ENCODE data around the gene TXN. TPM values are rescaled to one million over a fixed set of nuclear protein-coding genes. Genes with fewer than 3 reads are reported as not detected.

Gene TXN
- total RNA-seq, 1 donor from 2014 or later, result 156 TPM

DNA sequence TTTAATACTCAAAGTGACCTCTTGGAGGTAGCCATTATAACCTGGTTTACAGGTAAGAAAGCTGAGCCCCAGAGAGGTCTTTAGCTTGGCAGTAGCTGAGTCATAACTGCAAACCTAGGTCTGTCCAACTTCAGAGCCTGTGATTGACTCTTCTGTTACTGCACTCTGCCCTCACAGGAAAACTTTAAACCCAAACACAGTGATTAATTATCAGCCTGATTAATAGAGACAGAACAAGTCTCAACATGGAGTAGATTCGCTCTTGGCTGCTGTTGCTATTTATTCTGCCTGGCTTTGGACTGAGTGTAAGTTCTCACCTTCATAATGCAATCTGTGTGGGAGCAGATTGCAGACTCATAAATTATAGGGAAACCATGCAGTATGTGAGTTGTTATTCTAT is 27.4 kb upstream of the TXN start:
- Mint-ChIP-seq H3K36me3 (ENCODE audit: low read depth, unreplicated experiment) (no peaks in the 10 kb centered on the region), H3K4me1 (ENCODE audit: unreplicated experiment) (no peaks in the 10 kb centered on the region), H3K9me3 (ENCODE audit: unreplicated experiment) (no peaks in the 10 kb centered on the region), H3K27me3 (ENCODE audit: unreplicated experiment) (peaks cover 2% of the 10 kb centered on the region), H3K4me3 (ENCODE audit: unreplicated experiment) (no peak overlapping the region), H3K27ac (ENCODE audit: unreplicated experiment) (no peak overlapping the region)
- no peak for DNase-seq (ENCODE audit: low spot score)
- TF ChIP-seq CTCF (IDR thresholded peaks at IDR 0.05; ENCODE audit: unreplicated experiment), result no peak

- H3K9me3 Mint-ChIP-seq (ENCODE audit: unreplicated experiment), result no peaks in the 10 kb centered on the region
- peaks cover 2% of the 10 kb centered on the region for H3K27me3 Mint-ChIP-seq (ENCODE audit: unreplicated experiment)
- no peak overlapping the region for H3K27ac Mint-ChIP-seq (ENCODE audit: unreplicated experiment)
- H3K4me1 Mint-ChIP-seq (ENCODE audit: unreplicated experiment), result no peaks in the 10 kb centered on the region
- H3K36me3 Mint-ChIP-seq (ENCODE audit: low read depth, unreplicated experiment), result no peaks in the 10 kb centered on the region
- no peak overlapping the region for H3K4me3 Mint-ChIP-seq (ENCODE audit: unreplicated experiment)
- TF ChIP-seq CTCF (IDR thresholded peaks at IDR 0.05; ENCODE audit: unreplicated experiment), result no peak
- DNase-seq (ENCODE audit: low spot score), result no peak
These were observed 26.4 kb upstream of the TXN start for GRCh38 chr9:110282739-110283081.

GRCh38 chr9:110282018-110282738 is 25.9 kb upstream of the TXN start:
- H3K9me3 Mint-ChIP-seq (ENCODE audit: unreplicated experiment), result no peaks in the 10 kb centered on the region
- DNase-seq (ENCODE audit: low spot score), result no peak
- peaks cover 2% of the 10 kb centered on the region for H3K27me3 Mint-ChIP-seq (ENCODE audit: unreplicated experiment)
- no peaks in the 10 kb centered on the region for H3K36me3 Mint-ChIP-seq (ENCODE audit: low read depth, unreplicated experiment)
- H3K4me1 Mint-ChIP-seq (ENCODE audit: unreplicated experiment), result no peaks in the 10 kb centered on the region
- no peak for TF ChIP-seq CTCF (IDR thresholded peaks at IDR 0.05; ENCODE audit: unreplicated experiment)
- H3K4me3 Mint-ChIP-seq (ENCODE audit: unreplicated experiment), result no peak overlapping the region
- H3K27ac Mint-ChIP-seq (ENCODE audit: unreplicated experiment), result no peak overlapping the region

DNA sequence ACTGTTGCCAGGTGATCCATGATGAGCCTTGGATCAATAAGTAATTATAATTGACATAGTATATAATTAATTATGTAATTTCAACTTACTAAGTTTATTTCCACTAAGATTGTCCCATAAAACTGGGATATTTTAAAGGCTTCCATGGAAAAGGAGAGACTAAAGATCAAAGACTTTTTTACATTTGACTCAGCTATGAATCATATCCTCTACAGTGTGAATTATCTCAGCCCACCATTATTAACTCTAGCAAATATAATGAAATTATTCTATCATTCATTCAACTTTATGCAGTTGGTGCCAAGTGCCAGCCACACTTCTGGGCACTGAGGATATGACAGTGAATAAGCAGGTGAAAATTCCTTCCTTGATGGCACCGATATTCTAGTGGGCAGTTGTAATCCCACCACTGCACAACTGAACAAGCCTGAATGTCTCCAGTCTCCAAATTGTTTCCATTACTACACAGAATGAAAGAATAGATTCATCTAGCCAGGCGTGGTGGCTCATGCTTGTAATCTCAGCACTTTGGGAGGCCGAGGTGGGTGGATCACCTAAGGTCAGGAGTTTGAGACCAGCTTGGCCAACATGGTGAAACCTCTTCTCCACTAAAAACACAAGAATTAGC is 21.9 kb upstream of the TXN start:
- no peaks in the 10 kb centered on the region for H3K4me1 Mint-ChIP-seq (ENCODE audit: unreplicated experiment)
- no peaks in the 10 kb centered on the region for H3K27me3 Mint-ChIP-seq (ENCODE audit: unreplicated experiment)
- H3K9me3 Mint-ChIP-seq (ENCODE audit: unreplicated experiment), result no peaks in the 10 kb centered on the region
- no peak overlapping the region for H3K4me3 Mint-ChIP-seq (ENCODE audit: unreplicated experiment)
- H3K36me3 Mint-ChIP-seq (ENCODE audit: low read depth, unreplicated experiment), result no peaks in the 10 kb centered on the region
- no peak overlapping the region for H3K27ac Mint-ChIP-seq (ENCODE audit: unreplicated experiment)
- DNase-seq (ENCODE audit: low spot score), result no peak
- no peak for TF ChIP-seq CTCF (IDR thresholded peaks at IDR 0.05; ENCODE audit: unreplicated experiment)

DNA sequence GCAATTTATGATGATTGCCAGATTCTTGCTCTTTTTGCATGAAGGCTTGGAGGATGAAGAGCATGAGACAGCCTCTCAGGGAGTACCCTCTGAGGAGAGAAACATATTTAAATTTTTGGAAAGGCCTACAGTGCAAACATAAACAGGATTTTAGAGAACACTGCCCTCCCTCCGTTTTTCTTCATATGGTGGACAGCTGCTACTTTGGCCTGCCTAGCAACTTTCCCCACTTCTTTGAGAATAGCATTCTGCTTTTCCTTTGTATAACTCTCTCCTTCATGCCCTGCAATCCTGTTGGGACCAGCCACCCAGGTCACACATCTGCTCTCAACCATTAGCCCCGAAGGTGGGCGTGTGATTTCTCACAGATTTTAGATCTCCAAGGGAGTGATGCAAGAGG is 20.5 kb upstream of the TXN start:
- TF ChIP-seq CTCF (IDR thresholded peaks at IDR 0.05; ENCODE audit: unreplicated experiment), result no peak
- Mint-ChIP-seq H3K4me3 (ENCODE audit: unreplicated experiment) (no peak overlapping the region), H3K9me3 (ENCODE audit: unreplicated experiment) (no peaks in the 10 kb centered on the region), H3K27me3 (ENCODE audit: unreplicated experiment) (no peaks in the 10 kb centered on the region), H3K4me1 (ENCODE audit: unreplicated experiment) (no peaks in the 10 kb centered on the region), H3K36me3 (ENCODE audit: low read depth, unreplicated experiment) (no peaks in the 10 kb centered on the region), H3K27ac (ENCODE audit: unreplicated experiment) (no peak overlapping the region)
- no peak for DNase-seq (ENCODE audit: low spot score)
